DMS 273 (cell line): ENCODE results near the gene MCU.

Source experiments
- DNase-seq: peaks from one replicate; lab custom pipeline; 2025; ENCODE audit not compliant: unreplicated experiment; lab: John Stamatoyannopoulos, UW

The MCU gene

DNA sequence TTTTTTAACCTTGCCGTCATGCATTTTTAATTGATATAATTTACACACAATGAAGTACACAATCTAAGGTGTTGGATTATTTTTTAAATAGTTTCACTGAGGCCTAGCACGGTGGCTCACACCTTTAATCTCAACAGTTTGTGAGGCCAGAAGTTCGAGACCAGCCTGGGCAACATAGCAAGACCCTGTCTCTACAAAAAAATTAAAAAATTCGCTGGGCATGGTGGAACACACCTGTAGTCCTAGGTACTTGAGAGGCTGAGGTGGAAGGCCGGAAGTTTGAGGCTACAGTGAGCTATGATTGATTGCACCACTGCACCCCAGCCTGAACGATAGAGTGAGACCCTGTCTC is 108.8 kb downstream of the MCU start:
- no peak for DNase-seq

DNA sequence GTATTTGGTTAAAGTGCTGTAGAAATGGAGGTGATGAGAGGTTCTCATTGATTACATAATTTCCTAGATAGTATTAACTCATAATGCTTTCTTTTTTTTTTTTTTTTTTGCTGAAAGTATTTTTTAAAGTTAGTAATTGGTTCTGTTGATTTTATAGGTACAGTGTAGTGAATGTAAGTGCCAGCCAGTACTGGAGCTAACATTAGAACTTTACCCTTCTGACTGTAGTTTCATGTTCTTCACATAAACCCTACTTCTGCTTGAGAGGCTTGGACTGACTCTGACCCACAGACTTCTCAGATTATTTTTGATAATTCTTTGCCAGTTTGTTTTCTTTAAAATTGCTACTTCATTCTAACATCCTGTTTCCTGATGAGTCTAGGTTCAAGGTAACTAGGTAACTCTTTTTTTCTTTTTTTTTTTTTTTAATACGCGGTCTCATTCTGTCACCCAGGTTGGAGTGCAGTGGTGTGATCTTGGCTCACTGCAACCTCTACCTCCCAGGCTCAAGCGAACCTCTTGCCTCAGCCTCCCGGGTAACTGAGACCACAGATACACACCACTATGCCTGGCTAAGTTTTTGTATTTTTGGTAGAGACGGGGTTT is 109.4 kb downstream of the MCU start:
- DNase-seq = no peak

- DNase-seq = no peak
Measured at GRCh38 chr10:72802332-72802731, 110.4 kb downstream of the MCU start.

- no peak for DNase-seq
Measured at GRCh38 chr10:72802763-72803505, 111.0 kb downstream of the MCU start.

DNA sequence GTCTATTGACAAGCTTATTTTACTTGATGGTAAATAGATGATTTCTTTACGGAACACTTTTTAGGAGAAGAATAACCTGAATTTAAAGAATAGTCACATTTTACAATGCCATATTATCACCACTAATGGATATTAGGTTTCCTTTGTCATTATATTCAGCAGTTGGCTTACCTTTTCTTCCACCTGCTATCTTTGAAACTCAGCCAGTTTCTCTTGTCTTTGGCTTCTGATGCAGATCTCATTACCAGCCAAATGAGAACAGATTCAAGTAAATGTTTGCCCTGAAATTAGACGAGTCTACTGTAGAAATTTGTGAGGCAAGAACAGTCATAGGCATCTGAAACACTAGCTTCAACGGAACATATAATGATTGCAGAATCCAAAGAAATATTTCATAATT is 116.1 kb downstream of the MCU start:
- DNase-seq = no peak

DNA sequence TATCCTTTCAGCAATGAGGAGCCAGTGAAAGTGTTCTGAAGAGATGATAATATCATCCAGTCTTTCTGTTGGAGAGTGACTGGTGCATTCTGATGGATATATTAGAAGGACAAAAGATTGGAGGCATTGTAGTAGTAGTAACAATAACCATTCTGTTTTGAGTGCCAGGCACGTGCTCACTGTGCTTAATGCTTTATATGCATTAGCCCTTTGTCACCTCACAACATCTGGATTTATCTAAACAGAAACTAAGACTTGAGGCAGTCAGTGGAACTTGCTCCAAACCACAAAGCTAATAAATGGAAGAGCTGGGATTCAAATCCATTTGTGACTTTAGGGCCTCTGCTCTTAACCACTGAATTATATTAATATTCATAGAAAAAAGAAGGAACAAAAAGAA is 117.1 kb downstream of the MCU start:
- DNase-seq = no peak

- DNase-seq = no peak
Measured at GRCh38 chr10:72810976-72811375, 119.0 kb downstream of the MCU start.

DNA sequence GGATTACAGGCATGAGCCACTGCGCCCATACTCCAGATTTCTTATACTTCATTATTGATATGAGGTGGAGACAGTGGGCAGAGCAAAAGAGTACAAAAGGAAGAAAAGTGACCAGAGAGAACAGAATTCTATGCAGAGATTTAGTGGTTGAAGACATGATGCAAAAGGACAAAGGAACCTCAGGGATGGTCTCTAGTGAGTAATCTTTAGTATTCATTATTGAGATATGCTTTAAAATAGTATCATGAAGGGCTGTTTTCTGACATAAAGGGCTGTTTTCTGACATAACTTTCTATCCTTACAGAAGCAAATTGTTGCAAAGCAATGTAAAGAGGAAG is 120.4 kb downstream of the MCU start:
- DNase-seq = no peak

DNA sequence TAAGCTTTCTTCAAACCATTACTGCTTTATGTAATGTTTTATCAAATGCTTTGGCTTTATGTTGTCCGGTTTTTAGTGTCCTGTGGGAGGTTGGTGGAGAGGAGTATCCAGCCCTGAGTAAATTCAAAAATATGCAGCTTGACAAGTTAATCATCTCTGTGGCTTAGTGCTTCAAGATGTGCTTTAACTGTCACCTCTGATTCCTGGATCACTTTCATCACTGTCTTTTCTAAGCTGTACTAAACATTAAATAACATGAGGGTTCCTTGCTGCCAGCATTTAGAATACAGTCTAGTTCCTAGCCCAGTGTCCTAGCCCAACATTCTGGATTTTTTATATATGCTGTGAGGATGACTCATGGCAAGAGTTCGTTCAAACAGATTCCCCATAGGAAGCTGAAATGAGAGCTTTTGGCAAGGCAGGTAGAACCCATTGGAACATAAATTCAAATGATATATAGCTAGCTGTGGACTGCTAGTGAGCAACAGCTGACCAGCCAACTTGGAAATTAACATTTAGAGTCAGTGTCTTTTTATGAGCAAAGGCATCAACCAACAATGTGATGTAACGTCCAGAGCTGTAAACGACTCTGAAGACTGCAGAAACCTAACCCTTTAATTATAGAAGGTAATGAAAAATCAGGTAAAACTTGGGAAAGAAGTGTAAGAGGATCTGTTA is 120.9 kb downstream of the MCU start:
- DNase-seq = no peak

DNA sequence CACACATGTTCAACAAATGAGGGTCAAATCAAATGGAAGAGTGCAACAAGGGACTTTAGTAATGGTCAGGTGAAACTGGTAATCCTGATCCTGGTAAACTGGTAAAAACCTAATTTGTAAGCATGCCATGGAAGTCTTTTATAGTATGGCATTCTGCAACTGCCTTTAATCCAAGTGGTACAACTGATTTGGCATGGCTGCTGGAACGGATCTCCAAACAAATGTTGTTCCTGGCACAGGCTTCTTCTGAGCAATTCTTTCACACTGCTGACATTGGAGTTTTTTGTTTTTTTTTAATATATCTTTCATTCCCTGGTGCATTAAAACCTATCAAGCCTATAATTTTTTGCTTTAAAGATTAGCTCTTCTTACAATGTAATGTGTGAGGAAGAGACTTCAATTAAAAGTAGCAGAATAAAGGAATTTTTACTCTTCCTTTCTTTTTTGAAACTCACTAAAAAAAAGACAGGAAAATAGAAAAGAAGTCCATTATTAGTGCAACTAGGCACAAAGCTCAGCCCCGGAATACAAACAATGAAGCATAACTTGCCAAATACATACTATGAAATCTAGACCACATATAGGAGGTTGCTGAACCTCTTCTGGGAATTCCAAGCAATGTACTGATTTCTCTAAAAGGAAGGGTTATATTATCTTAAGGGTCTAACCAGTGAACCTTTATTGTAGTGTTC is 122.3 kb downstream of the MCU start:
- DNase-seq = no peak

- DNase-seq = no peak
Measured at GRCh38 chr10:72816565-72816964, 124.6 kb downstream of the MCU start.

DNA sequence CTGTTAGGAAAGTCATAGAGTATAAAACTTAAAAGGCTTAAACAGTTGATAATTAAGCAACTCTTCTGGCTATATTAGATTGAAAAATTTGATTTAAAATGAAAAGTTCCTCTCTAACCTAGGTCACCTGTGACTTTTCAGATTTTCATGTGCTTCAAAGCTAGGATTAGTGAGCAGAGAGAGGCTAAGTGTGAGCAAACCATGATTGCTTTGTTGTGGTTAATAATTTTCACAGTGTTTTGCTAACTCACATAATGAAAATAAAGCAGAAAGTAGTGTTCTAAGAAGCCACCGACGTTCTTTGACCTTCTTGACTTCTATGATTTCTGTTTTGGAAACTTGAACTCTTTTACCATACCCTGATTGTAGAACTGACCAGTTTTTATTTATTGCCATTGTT is 126.1 kb downstream of the MCU start:
- no peak for DNase-seq

DNA sequence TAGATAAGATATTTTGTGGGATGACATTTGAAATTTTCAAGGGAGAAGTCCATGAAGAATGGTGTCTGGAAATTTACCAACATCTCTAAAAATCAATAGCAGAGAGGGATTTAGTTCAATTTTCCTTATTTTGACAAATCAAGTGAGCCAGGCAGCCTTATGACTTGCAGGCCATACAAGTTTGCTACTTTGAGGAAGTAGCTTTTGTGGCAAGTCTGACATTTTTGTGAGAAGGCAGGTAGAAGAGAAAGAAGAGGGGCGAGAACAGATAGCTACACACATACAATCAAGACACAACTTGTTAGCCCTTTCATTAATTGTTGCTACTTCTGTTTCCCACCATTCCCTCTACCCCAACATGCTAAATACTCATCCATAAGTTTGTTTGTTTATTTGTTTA is 127.1 kb downstream of the MCU start:
- DNase-seq = no peak

- DNase-seq = no peak
Measured at GRCh38 chr10:72821606-72822005, 129.7 kb downstream of the MCU start.

DNA sequence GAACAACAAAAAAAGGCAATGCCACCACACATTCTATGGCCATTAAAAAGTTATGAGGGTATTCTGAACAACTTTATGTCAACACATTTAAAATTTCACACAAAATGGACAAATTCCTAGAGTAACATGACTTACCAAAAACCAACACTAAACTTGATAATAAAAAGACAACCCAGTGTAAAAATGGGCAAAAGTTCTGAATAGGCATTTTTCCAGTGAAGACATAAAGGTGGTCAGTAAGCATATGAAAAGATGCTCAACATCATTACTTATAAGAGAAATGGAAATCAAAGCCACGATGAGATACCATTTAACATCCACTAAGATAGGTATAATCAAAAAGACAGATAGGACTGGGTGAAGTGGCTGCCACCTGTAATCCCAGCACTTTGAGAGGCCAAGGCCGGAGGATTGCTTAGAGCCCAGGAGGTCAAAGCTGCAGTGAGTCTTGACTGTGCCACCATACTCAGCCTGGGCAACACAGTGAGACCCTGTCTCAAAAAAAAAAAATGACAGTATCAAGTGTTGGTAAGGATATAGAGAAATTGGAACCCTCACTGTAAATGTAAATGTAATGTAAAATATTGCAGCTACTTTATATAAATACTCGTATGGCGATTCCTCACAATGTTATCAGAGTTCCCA is 130.5 kb downstream of the MCU start:
- DNase-seq = no peak

DNA sequence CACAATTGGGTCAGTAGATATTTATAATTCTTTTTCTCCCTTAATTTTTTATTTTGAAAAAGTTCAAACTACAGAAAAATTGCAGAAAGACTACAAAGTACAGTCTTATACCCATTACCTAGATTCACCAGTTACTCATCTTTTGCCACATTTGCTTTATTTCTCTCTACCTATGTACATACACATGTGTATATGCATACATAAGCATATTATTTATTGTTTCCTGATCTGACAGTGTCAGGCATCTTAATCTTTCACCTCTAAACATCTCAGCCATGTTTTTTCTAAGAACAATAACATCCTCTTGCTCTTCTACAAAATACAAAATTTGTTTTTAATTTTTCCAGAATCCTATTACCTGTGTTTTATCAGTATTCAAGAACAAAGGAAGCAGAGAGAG is 133.2 kb downstream of the MCU start:
- no peak for DNase-seq

DNA sequence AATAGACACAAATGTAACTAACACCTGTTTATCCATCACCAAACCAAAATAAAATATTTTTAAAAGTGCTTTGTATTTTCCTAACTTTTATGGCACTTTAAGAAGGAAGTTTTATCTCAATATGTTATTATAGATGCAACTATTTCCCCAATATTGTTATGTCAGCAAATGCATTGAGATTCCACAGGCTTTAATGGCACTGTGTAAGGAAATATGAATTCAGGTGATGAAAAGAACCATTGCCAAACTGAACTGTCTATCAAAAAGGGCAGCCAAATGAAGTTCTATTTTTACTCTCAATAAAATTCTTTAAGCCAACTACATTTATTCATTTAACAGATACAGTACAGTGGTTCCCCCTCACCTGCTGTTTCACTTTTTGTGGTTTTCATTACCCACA is 134.4 kb downstream of the MCU start:
- DNase-seq = no peak

- DNase-seq = no peak
Measured at GRCh38 chr10:72828294-72828693, 136.4 kb downstream of the MCU start.

DNA sequence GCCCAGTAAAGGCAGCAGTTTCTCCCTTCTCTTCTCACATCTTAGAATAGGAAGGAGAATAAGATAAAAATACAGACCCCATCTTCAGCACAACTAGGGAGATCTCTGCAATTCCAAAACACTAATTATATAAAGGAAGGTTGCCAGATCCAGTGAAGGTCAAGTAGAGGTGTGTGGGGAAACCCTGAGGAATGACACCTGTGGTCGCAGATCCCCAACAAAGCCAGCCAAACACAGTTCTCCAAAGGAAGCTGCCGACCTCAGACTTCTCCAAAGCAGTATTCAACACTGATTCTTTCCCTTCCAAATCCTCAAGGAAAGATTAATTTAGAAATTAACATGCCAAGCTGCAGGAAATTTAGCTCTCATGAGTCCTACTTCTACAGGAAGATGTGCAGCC is 138.7 kb downstream of the MCU start:
- DNase-seq = no peak

GRCh38 chr10:72831696-72832409 is 139.9 kb downstream of the MCU start:
- DNase-seq = no peak

GRCh38 chr10:72832701-72833100 is 140.8 kb downstream of the MCU start:
- DNase-seq = no peak
